GM23248 (cell line): ENCODE measurements around the gene SULF2.

ENCODE experiments used
- EZH2 ChIP-seq: fragments of 200-600 bp; sonication (generic); IDR thresholded peaks from 2 replicates; pipeline ENCODE4 v1.6.1; 2018; ENCODE audit warnings: antibody characterized with exemption, mild to moderate bottlenecking; ENCODE audit not compliant: insufficient read depth, poor library complexity, severe bottlenecking
- EZH2phosphoT487 ChIP-seq: fragments of 200-600 bp; sonication (generic); IDR thresholded peaks from 2 replicates; pipeline ENCODE4 v1.6.1; 2018; ENCODE audit warnings: antibody characterized with exemption, moderate library complexity, mild to moderate bottlenecking, low read depth; ENCODE audit not compliant: insufficient read depth

DNA sequence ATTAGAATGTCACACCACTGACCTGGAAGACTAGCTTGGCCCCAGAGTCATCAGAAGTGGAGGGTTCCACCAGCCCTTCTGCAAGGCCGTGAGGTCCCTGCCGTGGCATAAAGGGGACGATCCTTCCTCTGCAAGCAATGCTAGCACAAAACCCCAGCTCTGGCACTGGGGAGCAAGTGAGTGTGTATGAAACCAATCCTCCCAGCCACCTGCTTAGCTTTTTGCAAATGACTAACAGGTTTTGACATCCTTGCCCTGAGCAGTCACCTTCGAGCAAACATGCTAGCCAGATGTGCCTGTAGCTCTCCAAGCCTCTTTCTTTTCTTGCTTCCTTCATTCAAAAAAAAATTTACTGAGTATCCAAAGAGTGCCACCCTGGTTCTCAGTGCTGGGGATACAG, 8.6 kb downstream of the SULF2 start:
- TF ChIP-seq EZH2phosphoT487 (no peak), EZH2 (no peak)
